KG1 (cell line): Measurements from ENCODE around the gene EXOC7.
"Not testable (repeated sequence)": the region's sequence is repeated elsewhere in the genome, so short reads cannot be mapped to it uniquely, and the experiment has no call there.

Experiments used
- DNase-seq: peaks from one replicate; lab custom pipeline; 2025; lab: John Stamatoyannopoulos, UW

The EXOC7 gene

DNA sequence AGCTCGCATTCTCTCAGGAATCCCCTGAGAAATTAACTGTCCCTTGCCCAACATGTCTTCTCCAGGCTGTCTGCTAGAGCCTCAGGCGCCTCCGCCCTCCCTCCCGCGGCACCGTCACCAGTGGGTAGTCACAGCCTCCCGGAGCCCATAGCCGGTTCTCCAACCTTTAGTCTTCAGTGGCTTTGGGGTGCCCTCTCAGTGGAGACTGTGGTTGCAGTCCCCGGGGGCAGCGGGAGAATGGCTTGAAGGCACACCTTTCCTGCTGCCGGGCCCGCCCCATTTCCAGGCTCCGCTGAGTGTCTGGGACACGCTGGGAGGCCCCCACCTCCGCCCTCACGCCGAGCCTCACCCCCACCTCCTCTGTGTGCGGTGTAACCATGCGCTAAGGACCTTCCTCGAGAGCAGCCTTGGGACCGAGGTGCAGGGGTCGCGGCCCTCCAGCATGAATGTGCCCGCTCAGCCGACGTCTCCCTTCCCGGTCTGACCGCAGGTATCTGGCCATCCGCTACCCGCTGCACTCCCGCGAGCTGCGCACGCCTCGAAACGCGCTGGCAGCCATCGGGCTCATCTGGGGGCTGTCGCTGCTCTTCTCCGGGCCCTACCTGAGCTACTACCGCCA, 27.3 kb downstream of the EXOC7 start:
- DNase-seq, result no peak

DNA sequence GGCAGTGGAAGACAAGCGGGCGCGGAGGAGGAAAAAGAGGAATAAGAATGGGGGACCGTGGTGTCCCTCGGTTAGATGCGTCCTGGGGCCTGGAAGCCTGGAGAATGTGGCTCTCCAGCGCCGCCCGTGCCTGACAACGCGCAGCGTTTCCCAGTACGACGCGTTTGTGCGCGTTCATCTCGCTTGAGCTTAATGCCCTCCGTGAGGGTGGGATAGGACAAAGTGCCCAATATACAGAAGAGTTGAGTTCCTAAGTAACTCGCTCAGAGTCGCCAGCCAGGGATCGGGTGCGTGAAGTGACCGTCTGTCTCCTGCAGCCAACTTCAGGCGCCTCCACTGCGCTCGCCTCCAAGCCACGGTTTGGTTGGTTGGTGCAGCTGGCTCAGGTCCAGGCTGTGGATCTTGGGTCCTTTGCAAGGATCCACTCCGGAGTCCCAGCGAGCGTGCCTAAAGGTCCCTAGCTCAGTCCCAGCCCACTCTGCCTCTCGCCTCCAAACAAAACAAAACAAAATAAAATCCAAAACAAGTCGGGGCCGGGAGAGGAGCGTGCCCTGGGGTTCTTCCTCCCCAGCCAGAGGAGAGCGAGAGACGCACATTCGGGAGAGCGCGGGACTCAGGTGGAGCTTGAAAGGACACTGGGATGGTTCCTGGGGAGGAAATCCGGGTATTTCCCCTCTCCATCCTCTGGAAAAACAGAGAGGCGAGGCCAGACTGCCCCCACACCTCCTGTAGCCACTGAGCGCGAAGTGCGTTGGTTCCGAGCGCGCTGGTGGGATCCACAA, 28.0 kb downstream of the EXOC7 start:
- DNase-seq, result no peak

DNA sequence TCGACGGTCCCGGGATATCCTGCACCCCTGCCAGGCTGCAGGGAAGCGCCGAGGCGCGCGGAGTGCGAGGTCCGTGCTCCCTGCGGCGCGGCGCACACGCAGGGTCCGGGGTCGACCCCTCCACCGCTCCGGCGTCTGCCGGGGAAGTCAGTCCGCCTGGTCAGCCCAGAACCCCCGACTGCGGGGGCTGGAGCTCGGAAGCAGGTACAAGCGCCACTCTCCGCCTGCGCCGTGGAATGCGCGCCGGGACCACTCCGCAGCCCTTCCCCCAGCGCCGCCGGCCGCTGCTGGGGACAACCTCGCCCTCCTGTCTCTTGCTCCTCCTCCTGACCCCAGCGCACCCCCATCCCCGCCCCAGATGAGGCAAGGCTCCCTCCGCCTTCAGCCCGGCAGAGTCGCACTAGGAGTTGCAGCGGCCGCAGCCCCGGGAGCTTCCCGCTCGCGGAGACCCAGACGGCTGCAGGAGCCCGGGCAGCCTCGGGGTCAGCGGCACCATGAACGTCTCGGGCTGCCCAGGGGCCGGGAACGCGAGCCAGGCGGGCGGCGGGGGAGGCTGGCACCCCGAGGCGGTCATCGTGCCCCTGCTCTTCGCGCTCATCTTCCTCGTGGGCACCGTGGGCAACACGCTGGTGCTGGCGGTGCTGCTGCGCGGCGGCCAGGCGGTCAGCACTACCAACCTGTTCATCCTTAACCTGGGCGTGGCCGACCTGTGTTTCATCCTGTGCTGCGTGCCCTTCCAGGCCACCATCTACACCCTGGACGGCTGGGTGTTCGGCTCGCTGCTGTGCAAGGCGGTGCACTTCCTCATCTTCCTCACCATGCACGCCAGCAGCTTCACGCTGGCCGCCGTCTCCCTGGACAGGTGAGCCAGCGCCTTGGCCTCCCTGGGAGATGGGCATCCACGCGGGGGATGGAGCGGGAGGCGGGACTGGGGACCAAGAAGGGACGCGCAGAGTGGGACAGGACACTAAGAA, 28.9 kb downstream of the EXOC7 start, which contains the start of gene GALR2:
Gene GALR2 (plus strand): TSS at position 392 of the 974 bp plus-strand sequence. CDS start 103 bp downstream, at position 495.
- DNase-seq, result no peak

GRCh38 chr17:76072148-76072858, 31.3 kb downstream of the EXOC7 start, which contains the start of gene SRP68:
TSS of gene SRP68 (minus strand) at chr17:76072517. CDS start at chr17:76072491, 26 bp downstream.
- DNase-seq, result peak; percentile 56

DNA sequence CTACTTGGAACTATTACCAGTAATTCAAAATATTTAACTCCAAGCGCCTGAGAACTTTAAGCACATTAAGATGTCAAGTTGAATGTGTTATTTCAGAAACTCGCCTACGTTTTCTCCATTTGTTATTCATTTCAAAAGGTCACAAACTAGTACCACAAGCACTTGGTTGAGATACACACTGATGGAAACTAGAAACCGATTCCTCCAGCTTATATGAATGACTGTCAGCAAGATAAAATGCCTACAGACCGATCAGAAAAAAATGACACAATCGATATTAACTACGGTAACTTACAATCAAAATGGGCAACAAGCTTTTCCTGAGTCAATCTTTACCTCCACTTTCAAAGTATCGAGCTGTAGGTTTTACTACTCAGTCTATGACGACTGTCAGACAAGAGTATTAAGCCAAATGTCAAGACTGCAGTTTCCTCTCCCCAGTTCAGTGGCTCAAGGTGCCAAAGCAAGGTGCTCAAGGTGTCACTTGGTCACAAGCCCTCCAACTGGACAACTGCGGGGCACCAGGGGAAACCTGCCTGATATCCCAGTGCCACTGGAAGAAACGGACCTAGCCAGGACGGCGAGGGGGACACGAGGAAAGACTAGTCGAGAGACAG, 31.9 kb downstream of the EXOC7 start:
- no peak for DNase-seq

- no peak for DNase-seq
These were observed 37.8 kb downstream of the EXOC7 start for GRCh38 chr17:76065775-76066174.

DNA sequence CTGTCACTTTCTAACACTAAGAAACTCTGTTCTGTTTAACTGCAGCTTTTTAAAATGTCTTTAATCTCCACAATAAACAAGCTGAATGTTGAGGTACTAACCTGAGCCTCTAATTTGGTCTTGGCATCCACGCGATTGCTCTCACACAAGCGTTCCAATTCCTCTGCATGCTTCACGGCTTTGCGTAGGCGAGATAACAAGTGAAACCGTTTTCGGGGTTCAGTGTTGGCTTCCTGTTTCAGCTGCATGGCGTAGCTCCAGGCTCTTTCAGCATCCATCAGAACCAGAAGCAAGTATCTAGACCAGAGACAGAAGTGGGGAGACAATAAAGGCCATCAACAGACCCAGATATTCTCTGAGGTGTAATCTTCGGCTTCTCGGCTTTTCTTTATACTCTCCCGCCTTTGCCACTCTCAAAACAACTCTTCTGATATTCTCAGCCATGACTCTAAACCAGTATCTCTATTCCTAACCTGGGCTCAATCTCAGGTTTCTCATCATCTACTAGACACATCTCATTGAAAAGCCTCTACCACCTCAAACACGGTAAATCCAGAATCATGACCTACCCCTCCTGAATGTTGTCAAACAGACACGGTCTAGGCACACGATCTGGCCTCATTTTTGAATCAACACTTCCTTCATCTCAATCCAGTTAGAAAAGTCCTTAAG, 39.6 kb downstream of the EXOC7 start:
- DNase-seq, result no peak

- DNase-seq, result not testable (repeated sequence)
These were observed 45.3 kb downstream of the EXOC7 start for GRCh38 chr17:76058264-76058663.

DNA sequence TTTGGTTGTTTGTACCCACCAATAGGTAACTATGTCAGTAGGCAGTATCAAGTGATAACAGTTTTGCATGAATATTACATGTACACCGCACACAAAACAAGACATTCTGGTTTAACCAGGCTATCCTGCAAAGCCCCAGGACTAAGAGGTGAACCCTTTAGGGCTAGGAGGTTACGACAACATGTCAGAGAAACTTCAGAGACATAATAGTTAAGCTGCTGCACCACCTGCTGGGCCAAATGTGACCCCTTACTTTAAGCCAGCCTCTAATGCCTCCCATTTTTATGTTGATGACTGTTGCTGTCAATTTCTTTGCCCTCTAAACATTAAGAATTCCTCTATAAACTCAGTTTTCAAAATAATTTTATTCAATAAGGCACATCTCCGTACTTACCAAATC, 46.7 kb downstream of the EXOC7 start:
- DNase-seq, result no peak

- no peak for DNase-seq
These were observed 49.5 kb downstream of the EXOC7 start for GRCh38 chr17:76054112-76054476.

DNA sequence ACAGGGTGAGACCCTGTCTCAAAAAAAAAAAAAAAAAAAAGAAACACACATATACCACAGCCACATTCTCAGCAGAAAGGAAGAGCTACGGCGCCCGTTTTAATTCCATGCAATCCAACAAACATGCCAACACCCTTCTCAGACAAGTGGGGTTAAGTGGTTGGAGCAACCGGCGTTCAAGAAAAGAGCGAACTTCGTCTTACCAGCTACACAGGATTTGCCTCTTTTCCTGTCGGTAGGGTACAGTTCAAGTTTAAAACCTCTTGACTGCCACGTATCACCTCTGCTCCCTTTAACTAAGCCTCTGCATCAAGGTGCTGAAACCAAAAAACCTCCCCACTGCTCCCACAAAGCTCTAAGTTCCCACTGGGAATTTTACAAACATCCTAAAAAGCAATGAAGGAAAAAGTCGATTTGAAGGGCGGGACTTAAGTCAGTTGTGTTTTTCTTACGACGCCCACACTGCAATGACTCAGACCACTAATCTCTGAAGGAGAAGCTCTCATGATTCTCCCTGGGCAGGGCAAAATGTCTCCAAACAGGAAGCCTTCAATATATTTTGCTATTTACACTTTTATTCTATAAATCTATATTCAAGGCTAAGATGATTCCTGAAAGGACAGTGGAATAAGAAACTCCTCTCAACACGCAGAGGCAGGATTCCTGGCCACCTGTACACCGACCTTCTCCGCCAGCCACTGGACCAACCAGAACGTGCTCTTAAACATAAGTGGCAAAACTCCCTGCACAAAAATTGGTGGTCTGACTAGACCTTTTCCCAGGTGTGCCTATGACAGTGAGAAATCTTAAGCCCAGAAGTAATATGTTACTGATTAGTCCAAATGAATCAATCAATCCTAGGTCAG, 50.1 kb downstream of the EXOC7 start:
- no peak for DNase-seq

DNA sequence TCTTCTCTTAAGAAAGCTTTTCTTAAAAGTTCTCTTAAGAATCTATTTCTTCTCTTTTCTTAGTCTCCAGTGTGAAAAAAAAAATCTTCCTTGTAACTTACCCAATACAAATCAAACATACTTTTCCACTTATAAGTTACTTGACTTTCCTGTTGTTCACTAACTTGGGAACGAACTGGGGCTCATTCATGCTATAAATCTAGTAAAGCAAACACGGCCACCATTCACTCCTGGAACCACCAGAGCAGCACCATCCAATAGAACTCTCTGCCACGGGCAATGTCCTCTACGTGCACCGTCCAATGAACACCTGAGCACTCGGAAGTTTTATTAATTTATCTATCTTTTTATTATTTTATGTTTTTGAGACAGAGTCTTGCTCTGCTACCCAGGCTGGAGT, 52.0 kb downstream of the EXOC7 start:
- DNase-seq, result no peak

DNA sequence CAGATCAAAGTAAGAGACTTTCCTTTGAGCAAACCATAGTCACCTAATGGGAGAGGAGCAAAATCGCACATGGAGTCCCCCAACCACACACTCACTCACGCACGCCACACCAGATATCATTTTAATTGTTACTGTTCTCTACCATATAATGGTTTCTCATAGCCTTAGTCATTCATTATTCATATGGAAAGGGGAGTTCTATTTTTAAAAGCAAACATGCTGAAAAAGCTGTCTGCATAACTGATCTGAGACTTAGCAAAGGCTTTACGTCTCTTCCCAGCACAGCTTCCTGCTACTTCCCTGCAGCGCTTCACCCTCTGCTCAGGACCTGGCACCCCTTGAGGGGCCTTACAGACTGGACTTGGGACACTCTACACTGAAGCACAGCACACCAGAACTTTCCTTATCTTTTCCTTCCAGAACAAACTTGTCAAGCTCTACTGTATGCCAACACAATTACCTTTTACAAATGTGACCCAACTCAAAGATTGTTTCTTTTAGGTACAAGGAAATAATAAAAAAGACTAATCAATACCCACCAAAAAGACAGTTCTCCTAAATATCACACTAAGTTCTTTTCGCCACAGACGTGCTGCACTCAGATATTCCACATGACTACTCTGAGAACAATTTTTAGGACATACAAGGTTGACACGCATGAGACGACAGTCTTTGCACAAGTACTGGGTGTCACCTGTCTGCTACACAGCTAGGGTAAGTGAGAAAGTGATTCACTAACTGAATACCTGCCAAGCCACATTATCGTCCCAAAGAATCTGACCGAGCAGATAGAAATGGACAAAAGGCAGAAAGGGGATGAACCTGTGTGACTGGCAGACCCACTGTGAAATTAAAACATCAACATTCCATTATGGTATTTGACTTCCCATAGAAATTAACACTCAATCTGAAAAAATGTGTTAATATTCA, 52.8 kb downstream of the EXOC7 start:
- no peak for DNase-seq

- DNase-seq, result no peak
These were observed 53.6 kb downstream of the EXOC7 start for GRCh38 chr17:76049836-76050537.

- no peak for DNase-seq
These were observed 54.3 kb downstream of the EXOC7 start for GRCh38 chr17:76049239-76049638.

DNA sequence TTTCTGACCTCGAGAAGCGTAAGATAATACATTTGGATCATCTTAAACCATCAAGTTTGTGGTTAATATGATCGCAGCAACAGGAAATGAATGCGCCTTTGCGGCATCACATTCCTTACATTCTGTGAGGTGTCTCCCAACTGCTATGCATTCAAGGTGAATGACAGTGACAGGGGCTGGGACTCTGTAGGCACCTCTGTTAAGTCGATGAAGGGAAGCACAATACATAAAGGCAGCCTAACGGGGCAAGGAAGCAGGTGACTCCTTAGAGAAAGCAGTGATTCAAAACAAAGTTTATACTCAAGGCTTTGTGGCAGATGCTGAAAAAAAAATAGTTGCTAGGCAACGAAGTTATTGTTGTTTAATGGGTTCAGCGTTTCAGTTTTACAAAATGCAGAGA, 54.9 kb downstream of the EXOC7 start:
- DNase-seq, result no peak

GRCh38 chr17:76048025-76048605, 55.5 kb downstream of the EXOC7 start:
- no peak for DNase-seq

- no peak for DNase-seq
These were observed 57.5 kb downstream of the EXOC7 start for GRCh38 chr17:76046064-76046463.
